Measurements from ENCODE around the gene SMKR1.
"Not testable (repeated sequence)": the region's sequence is repeated elsewhere in the genome, so short reads cannot be mapped to it uniquely, and the experiment has no call there.

SMKR1 gene

GRCh38 chr7:129530795-129531391, 28.6 kb downstream of the SMKR1 start:
- DNase-seq = no peak

DNA sequence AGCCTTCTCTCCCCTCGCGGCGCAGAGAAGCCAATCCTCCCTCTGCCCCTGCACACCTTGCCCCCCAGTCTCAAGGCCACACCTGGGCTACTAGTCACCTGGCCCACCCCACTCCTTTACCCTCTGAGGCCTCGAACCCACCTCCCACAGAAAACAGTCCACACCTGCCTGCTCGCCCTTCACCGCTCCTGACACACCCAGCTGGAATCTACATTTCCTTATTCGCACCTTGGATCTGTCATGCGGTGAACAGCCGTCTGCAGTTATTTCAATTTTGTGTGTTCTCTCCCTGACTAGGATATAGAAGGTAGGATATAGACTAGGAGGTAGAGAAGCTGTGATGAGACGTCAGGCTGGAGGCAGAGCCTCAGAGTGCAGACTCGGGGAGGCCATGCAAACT, 29.4 kb downstream of the SMKR1 start:
- no peak for DNase-seq

DNA sequence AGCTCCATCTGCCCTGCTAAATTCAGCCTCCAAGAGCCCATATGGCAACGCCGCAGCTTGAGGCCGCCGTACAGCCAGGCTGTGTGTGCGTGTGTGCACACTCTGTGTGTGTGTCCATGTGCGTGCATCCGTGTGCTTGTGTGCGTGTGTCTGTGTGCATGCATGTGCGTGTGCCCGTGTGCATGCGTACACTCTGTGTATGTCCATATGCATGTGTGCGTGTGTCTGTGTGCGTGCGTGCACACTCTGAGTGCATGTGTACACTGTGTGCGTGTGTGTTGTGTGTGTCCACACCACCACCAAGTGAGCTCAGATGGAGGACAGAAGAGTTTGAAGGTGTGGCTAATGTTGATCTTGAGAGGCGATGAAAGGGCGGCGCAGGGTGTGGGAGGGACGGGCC, 30.0 kb downstream of the SMKR1 start:
- DNase-seq = no peak

GRCh38 chr7:129534558-129535274, 32.4 kb downstream of the SMKR1 start:
- not testable (repeated sequence) for DNase-seq

DNA sequence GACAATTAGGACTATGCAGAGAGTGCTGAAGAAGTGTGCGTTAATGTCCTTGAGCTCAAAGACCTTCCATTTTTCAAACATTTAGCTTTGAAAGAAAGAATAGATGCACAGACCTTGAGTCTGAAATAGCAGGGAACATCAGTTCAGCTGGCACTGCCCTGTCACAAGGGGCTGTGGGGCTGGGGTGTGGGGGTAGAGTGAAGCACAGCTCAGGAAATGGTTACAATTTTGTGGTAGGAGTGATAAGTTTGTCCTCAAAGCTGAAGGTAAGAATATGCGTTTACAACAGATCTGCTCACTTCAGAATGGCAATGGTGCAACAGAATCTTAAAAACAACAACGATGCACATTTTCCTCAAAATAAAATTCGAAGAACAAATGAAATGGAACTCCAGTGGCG, 33.6 kb downstream of the SMKR1 start:
- DNase-seq = no peak

- no peak for DNase-seq
Observed at GRCh38 chr7:129536323-129536722, 34.0 kb downstream of the SMKR1 start.

- DNase-seq = no peak
Observed at GRCh38 chr7:129538790-129539189, 36.5 kb downstream of the SMKR1 start.

GRCh38 chr7:129540340-129540739, 38.0 kb downstream of the SMKR1 start:
- DNase-seq = no peak

GRCh38 chr7:129544700-129545099, 42.4 kb downstream of the SMKR1 start:
- no peak for DNase-seq

DNA sequence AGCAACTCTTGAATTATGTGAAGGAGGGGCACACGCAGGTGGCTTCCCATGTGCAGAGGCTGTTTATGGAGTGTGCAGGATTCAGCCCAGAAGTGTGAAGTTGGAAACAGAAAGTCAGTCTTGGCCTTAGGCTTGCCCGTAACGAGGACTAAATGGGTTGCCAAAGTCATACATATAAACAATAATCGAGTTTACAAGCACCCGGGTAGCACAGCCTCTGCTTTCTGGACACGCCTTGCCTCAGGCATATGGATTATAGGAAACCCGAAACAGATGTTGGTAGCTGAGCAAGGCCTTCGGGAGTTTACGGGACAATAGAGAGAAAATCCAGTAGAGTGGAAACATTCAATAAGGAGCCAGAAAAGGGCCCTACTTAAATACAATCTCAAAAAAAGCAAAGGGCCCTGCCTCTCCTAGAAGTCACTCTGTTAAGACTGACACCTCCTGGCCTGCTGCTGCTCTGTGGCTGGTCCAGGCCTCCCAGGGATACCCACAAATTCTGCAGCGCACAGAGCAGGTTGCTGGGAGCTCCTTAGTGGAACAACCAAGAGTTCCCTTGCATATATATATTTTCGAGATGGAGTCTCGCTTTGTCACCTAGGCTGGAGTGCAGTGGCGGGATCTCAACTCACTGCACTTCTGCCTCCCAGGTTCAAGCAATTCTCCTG, 48.5 kb downstream of the SMKR1 start:
- DNase-seq = no peak

GRCh38 chr7:129553899-129554461, 51.6 kb downstream of the SMKR1 start:
- DNase-seq = peak; percentile 56

DNA sequence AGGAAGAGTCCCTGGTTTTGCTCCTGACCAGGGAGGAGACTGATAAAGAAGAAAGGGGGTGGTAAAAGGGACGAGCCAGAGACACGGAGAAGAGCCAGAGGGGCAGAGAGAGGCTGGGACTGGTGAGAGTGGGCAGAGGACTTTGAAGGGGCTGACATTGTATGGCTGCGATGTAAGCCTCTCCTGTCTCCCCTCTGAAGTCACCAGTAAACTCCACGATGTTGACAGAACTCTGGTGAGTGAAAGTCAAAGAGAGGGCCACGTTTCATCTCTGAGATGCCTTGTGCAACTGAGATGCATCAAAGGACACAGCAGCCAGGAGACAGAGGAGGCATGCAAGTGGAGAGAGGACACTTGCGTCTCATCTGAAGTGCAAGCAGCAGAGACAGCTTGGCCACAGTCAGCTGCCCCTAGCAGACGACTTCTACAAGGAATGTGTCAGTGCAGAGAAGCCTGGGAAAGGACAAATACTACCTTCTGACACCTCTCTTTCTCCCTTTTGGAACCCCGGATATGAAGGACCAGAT, 54.3 kb downstream of the SMKR1 start:
- DNase-seq = no peak

DNA sequence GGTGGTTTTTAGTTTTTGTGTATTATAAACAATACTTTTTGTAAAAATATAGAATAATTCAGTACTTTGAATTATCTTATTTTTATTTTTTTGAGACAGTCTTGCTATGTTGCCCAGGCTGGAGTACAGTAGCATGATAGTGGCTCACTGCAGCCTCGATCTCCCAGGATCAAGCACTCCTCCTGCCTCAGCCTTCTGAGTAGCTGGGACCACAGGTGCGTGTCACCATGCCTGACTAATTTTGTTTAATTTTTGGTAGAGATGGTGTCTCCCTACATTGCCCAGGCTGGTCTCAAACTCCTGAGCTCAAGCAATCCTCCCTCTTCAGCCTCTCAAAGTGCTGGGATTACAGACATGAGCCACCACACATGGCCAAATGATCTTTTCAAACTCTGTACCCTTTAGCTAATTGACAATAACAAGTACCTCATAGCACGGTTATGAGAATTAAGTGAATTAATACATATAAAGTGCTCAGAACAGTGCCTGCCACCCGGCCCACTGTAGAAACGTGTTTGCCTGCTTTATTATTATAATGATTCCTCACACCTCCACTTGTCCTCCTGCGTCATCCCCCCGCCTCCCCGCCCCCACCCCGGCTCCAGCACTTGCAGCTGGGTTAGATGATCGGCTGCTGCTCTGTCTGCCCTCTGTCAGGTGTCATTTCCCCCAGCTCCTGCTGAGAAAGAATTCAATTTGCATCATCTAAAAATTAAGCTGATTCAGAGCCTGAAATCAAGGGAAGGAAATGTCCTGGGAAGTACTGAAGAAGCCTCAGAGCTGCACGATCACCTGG, 55.6 kb downstream of the SMKR1 start:
- no peak for DNase-seq

DNA sequence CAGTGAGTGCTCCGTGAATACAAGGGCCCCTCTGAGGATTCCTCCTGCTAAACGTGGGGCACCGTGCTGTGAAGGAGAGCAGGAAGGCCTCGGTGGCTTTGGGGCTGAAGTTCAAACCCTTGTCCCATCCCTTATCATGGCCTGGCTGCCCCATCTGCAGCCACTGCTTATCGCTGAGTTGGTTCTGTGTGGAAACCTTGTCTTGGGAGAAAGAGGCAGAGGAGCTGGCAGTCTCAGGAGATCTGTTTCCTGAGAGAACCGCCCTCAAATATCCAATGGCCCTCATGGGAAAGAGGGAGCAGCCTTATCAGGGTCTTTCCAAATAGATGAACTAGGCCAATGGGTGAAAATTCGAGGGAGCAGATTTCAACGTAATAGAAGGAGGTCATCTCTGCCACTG, 57.2 kb downstream of the SMKR1 start:
- no peak for DNase-seq

GRCh38 chr7:129560831-129561230, 58.5 kb downstream of the SMKR1 start:
- DNase-seq = no peak

DNA sequence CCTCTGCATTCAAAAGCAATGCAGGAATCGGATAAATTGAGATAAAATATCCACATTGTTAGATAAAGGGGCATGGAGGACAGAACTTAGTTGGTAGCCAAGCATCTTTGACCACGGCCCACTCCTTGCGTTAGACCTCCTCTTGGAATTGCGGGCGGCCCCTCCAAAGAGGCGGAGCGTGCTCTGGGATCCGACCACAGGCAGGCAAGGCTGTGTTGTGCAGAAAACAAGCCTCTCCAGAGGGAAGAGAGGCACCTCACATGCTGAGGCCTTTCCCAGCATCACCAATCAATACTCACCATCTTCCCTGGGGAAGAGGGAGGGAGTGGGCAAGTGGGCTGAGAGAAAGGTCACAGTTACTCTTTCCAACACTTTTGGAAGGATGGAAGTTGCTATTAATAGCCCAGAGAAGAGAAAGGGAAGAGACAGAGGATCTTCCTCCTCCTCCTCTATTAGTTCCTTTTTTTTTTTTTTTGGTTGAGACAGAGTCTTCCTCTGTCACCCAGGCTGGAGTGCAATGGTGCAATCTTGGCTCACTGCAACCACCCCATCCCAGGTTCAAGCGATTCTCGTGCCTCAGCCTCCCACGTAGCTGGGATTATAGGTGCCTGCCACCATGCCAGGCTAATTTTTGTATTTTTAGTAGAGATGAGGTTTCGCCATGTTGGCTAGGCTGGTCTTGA, 59.5 kb downstream of the SMKR1 start:
- no peak for DNase-seq

Measured in NCI-H82 (cell line).